ENCODE results near the gene SUPT4H1.

The SUPT4H1 gene

DNA sequence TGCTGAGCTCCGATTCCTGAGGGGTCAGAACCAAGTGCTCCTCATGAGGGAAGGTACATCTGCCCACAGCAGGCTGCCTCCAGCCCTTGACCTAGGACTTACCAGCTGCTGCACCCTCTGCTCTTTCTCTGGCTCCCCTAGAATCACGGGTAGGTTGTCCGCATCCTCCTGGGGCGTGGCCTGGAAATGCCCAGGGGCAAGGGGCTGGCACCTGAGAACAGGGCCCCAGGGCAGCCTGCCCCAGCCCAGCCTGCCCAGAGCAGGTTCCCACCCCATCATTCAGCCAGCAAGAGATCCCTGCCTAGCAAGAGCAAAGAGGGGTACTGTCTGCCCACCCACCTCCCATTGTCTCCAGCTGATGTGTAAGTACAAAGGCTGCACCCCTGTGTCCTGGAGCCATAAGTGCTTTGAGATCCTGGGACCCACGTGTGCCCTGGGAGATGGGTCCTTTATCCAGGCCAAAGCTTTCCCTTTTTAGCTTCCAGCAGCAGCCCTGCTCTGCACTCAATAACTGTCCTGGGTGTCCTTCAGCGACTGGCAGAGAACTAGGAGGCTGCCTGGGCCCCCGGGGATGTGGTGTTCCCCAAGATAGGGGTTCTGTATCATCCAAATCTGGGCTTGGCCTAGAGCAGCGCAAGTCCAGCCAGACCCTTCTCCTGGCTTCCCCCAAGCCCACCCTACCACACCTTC, 28.5 kb downstream of the SUPT4H1 start:
- no peak for DNase-seq
- Histone ChIP-seq H2AFZ (ENCODE audit: low read depth, low read length) (no peak overlapping the region), H3K4me3 (ENCODE audit: low read depth in 1 of 2, low read length in 2 of 2) (no peak overlapping the region), H3K27ac (ENCODE audit: low read length) (no peak overlapping the region), H4K20me1 (ENCODE audit: insufficient read depth, low read length) (peaks cover 33% of the 10 kb centered on the region), H3K9me3 (ENCODE audit: insufficient read depth, low read length, severe bottlenecking) (no peaks in the 10 kb centered on the region), H3K4me2 (ENCODE audit: insufficient read depth, low read length) (no peak overlapping the region), H3K9ac (ENCODE audit: low read depth, low read length) (no peak overlapping the region), H3K36me3 (ENCODE audit: insufficient read depth, low read length) (peaks cover 13% of the 10 kb centered on the region), H3K79me2 (ENCODE audit: insufficient read depth, low read length) (no peaks in the 10 kb centered on the region), H3K4me1 (ENCODE audit: insufficient read depth, low read length) (peaks cover 18% of the 10 kb centered on the region), H3K27me3 (ENCODE audit: insufficient read depth, low read length, poor library complexity) (no peaks in the 10 kb centered on the region)
- TF ChIP-seq EZH2 (IDR thresholded peaks at IDR 0.05; ENCODE audit: borderline replicate concordance, low read depth, low read length, severe bottlenecking) (no peak), CTCF (IDR thresholded peaks at IDR 0.05; ENCODE audit: borderline replicate concordance, extremely low read depth, low read length, poor library complexity, severe bottlenecking) (no peak)
- no peak for ATAC-seq (ENCODE audit: insufficient read depth, low read depth)

GRCh38 chr17:58322581-58323185, 29.3 kb downstream of the SUPT4H1 start:
- H2AFZ ChIP-seq (ENCODE audit: low read depth, low read length) = no peak overlapping the region
- H3K9me3 ChIP-seq (ENCODE audit: insufficient read depth, low read length, severe bottlenecking) = no peaks in the 10 kb centered on the region
- H3K4me1 ChIP-seq (ENCODE audit: insufficient read depth, low read length) = peaks cover 9% of the 10 kb centered on the region
- no peak overlapping the region for H3K4me3 ChIP-seq (ENCODE audit: low read depth in 1 of 2, low read length in 2 of 2)
- no peaks in the 10 kb centered on the region for H3K79me2 ChIP-seq (ENCODE audit: insufficient read depth, low read length)
- H3K9ac ChIP-seq (ENCODE audit: low read depth, low read length) = no peak overlapping the region
- ATAC-seq (ENCODE audit: insufficient read depth, low read depth) = no peak
- DNase-seq = no peak
- H4K20me1 ChIP-seq (ENCODE audit: insufficient read depth, low read length) = peaks cover 25% of the 10 kb centered on the region
- peaks cover 13% of the 10 kb centered on the region for H3K36me3 ChIP-seq (ENCODE audit: insufficient read depth, low read length)
- H3K27ac ChIP-seq (ENCODE audit: low read length) = no peak overlapping the region
- TF ChIP-seq EZH2 (IDR thresholded peaks at IDR 0.05; ENCODE audit: borderline replicate concordance, low read depth, low read length, severe bottlenecking) = no peak
- no peak for TF ChIP-seq CTCF (IDR thresholded peaks at IDR 0.05; ENCODE audit: borderline replicate concordance, extremely low read depth, low read length, poor library complexity, severe bottlenecking)
- H3K27me3 ChIP-seq (ENCODE audit: insufficient read depth, low read length, poor library complexity) = no peaks in the 10 kb centered on the region
- H3K4me2 ChIP-seq (ENCODE audit: insufficient read depth, low read length) = no peak overlapping the region

GRCh38 chr17:58321571-58322525, 30.2 kb downstream of the SUPT4H1 start:
- Histone ChIP-seq H3K36me3 (ENCODE audit: insufficient read depth, low read length) (peaks cover 13% of the 10 kb centered on the region), H4K20me1 (ENCODE audit: insufficient read depth, low read length) (peaks cover 17% of the 10 kb centered on the region), H3K79me2 (ENCODE audit: insufficient read depth, low read length) (no peaks in the 10 kb centered on the region), H3K27ac (ENCODE audit: low read length) (no peak overlapping the region), H2AFZ (ENCODE audit: low read depth, low read length) (no peak overlapping the region), H3K4me2 (ENCODE audit: insufficient read depth, low read length) (no peak overlapping the region), H3K9me3 (ENCODE audit: insufficient read depth, low read length, severe bottlenecking) (no peaks in the 10 kb centered on the region), H3K4me3 (ENCODE audit: low read depth in 1 of 2, low read length in 2 of 2) (no peak overlapping the region), H3K27me3 (ENCODE audit: insufficient read depth, low read length, poor library complexity) (no peaks in the 10 kb centered on the region), H3K4me1 (ENCODE audit: insufficient read depth, low read length) (0 out of 2 replicates have a peak, but pooled peaks cover under 1% of the 10 kb centered on the region), H3K9ac (ENCODE audit: low read depth, low read length) (no peak overlapping the region)
- DNase-seq (no peak), ATAC-seq (ENCODE audit: insufficient read depth, low read depth) (no peak)
- TF ChIP-seq EZH2 (IDR thresholded peaks at IDR 0.05; ENCODE audit: borderline replicate concordance, low read depth, low read length, severe bottlenecking) = no peak
- TF ChIP-seq CTCF (IDR thresholded peaks at IDR 0.05; ENCODE audit: borderline replicate concordance, extremely low read depth, low read length, poor library complexity, severe bottlenecking) = no peak
